Effector memory CD8-positive, alpha-beta T cell (primary cell): ENCODE results near the gene C14orf119.

ENCODE experiments used
- ATAC-seq: fragments of 150-1000 bp; cut with Tn5 transposase; replicated peaks from 2 replicates; pipeline ENCODE4 v1.10.0; 2021; ENCODE audit warnings: mild to moderate bottlenecking, moderate library complexity
- DNase-seq, 3 experiments: peaks; one replicate each; pipeline ENCODE4 v3.0.0; 2021
- H3K27ac Mint-ChIP-seq, 2 donors: one replicate each; pipeline ENCODE4 v1.8.0; 2022; ENCODE audit warnings: mild to moderate bottlenecking in 2 of 2, mixed read lengths in 2 of 2, moderate library complexity in 2 of 2
- H3K27me3 Mint-ChIP-seq, 2 donors: one replicate each; pipeline ENCODE4 v1.8.0; 2022; ENCODE audit warnings: mixed read lengths in 2 of 2
- H3K36me3 Mint-ChIP-seq: one replicate; pipeline ENCODE4 v1.8.0; 2022; ENCODE audit warnings: mild to moderate bottlenecking, moderate library complexity, mixed read lengths; ENCODE audit not compliant: insufficient read depth
- H3K4me1 Mint-ChIP-seq, 2 donors: one replicate each; pipeline ENCODE4 v1.8.0; 2022; ENCODE audit warnings: low read depth in 2 of 2, mixed read lengths in 2 of 2
- H3K4me3 Mint-ChIP-seq, 2 donors: one replicate each; pipeline ENCODE4 v1.8.0; 2022; ENCODE audit warnings: mild to moderate bottlenecking in 2 of 2, mixed read lengths in 2 of 2, moderate library complexity in 2 of 2
- H3K9me3 Mint-ChIP-seq, 2 donors: one replicate each; pipeline ENCODE4 v1.8.0; 2022; ENCODE audit warnings: mixed read lengths in 2 of 2
- total RNA-seq, 9 experiments: gene quantifications; one replicate each; lab custom pipeline; 2026; lab: John Stamatoyannopoulos, UW

The C14orf119 gene
- total RNA-seq, result 8.7 to 51.6 (median 39.0) reads per million in 9 experiments

GRCh38 chr14:23095196-23096108 lies at the start of gene C14orf119:
C14orf119 (plus strand) TSS chr14:23095505; CDS start chr14:23097659, 2,154 bp downstream.
- H3K4me1 Mint-ChIP-seq, result peaks cover 24 to 38% of the 10 kb centered on the region in 2 donors
- no peak within 1 kb of the TSS for H3K4me3 Mint-ChIP-seq
- no peak within 1 kb of the TSS for H3K27ac Mint-ChIP-seq
- peaks cover 20% of the 10 kb centered on the region for H3K36me3 Mint-ChIP-seq
- ATAC-seq (peak; percentile 85), DNase-seq (peak; percentile 100)
- H3K9me3 Mint-ChIP-seq, result no peaks in the 10 kb centered on the region
- H3K27me3 Mint-ChIP-seq, result no peaks in the 10 kb centered on the region

- Mint-ChIP-seq H3K9me3 (no peaks in the 10 kb centered on the region), H3K36me3 (peaks cover 4% of the 10 kb centered on the region), H3K4me3 (no peak overlapping the region), H3K27me3 (peaks cover 0 to 18% of the 10 kb centered on the region in 2 donors), H3K4me1 (no peaks in the 10 kb centered on the region), H3K27ac (no peak overlapping the region)
- ATAC-seq (no peak), DNase-seq (no peak)
Observed at GRCh38 chr14:23047034-23047634, 48.2 kb upstream of the C14orf119 start.

- peaks cover 0 to 11% of the 10 kb centered on the region in 2 donors for H3K27me3 Mint-ChIP-seq
- H3K4me1 Mint-ChIP-seq, result no peaks in the 10 kb centered on the region
- H3K36me3 Mint-ChIP-seq, result no peaks in the 10 kb centered on the region
- H3K4me3 Mint-ChIP-seq, result no peak overlapping the region
- H3K9me3 Mint-ChIP-seq, result no peaks in the 10 kb centered on the region
- no peak for ATAC-seq
- no peak overlapping the region for H3K27ac Mint-ChIP-seq
- no peak for DNase-seq
Observed at GRCh38 chr14:23047751-23048693, 47.3 kb upstream of the C14orf119 start.

GRCh38 chr14:23049011-23049410 lies 46.3 kb upstream of the C14orf119 start:
- Mint-ChIP-seq H3K27ac (no peak overlapping the region), H3K4me3 (no peak overlapping the region), H3K4me1 (no peaks in the 10 kb centered on the region), H3K36me3 (no peaks in the 10 kb centered on the region), H3K9me3 (no peaks in the 10 kb centered on the region), H3K27me3 (peaks cover 0 to 8% of the 10 kb centered on the region in 2 donors)
- no peak for ATAC-seq
- DNase-seq, result no peak

- Mint-ChIP-seq H3K27ac (no peak overlapping the region), H3K4me1 (peaks cover 5 to 12% of the 10 kb centered on the region in 2 donors), H3K4me3 (no peak overlapping the region), H3K9me3 (no peaks in the 10 kb centered on the region), H3K36me3 (no peaks in the 10 kb centered on the region), H3K27me3 (no peaks in the 10 kb centered on the region)
- ATAC-seq (no peak), DNase-seq (no peak)
Observed at GRCh38 chr14:23051141-23052057, 43.9 kb upstream of the C14orf119 start.

GRCh38 chr14:23052182-23052623 lies 43.1 kb upstream of the C14orf119 start:
- Mint-ChIP-seq H3K27me3 (no peaks in the 10 kb centered on the region), H3K4me3 (no peak overlapping the region), H3K4me1 (peaks cover 11 to 19% of the 10 kb centered on the region in 2 donors), H3K36me3 (peaks cover 2% of the 10 kb centered on the region), H3K27ac (no peak overlapping the region), H3K9me3 (no peaks in the 10 kb centered on the region)
- DNase-seq, result no peak
- ATAC-seq, result no peak

GRCh38 chr14:23052671-23053070 lies 42.6 kb upstream of the C14orf119 start:
- Mint-ChIP-seq H3K27ac (no peak overlapping the region), H3K9me3 (no peaks in the 10 kb centered on the region), H3K4me1 (peaks cover 11 to 19% of the 10 kb centered on the region in 2 donors), H3K4me3 (no peak overlapping the region), H3K36me3 (peaks cover 2% of the 10 kb centered on the region), H3K27me3 (no peaks in the 10 kb centered on the region)
- no peak for ATAC-seq
- no peak for DNase-seq

GRCh38 chr14:23053426-23053825 lies 41.9 kb upstream of the C14orf119 start:
- Mint-ChIP-seq H3K27me3 (no peaks in the 10 kb centered on the region), H3K4me1 (peaks cover 17 to 22% of the 10 kb centered on the region in 2 donors), H3K4me3 (no peak overlapping the region), H3K36me3 (peaks cover 10% of the 10 kb centered on the region), H3K27ac (no peak overlapping the region), H3K9me3 (no peaks in the 10 kb centered on the region)
- DNase-seq (no peak), ATAC-seq (no peak)

GRCh38 chr14:23054000-23054811 lies 41.1 kb upstream of the C14orf119 start:
- no peaks in the 10 kb centered on the region for H3K9me3 Mint-ChIP-seq
- peaks cover 17 to 22% of the 10 kb centered on the region in 2 donors for H3K4me1 Mint-ChIP-seq
- ATAC-seq (no peak), DNase-seq (no peak)
- H3K4me3 Mint-ChIP-seq, result no peak overlapping the region
- peaks cover 17% of the 10 kb centered on the region for H3K36me3 Mint-ChIP-seq
- no peak overlapping the region for H3K27ac Mint-ChIP-seq
- no peaks in the 10 kb centered on the region for H3K27me3 Mint-ChIP-seq

GRCh38 chr14:23055147-23055550 lies 40.2 kb upstream of the C14orf119 start:
- no peaks in the 10 kb centered on the region for H3K27me3 Mint-ChIP-seq
- peaks cover 17 to 22% of the 10 kb centered on the region in 2 donors for H3K4me1 Mint-ChIP-seq
- H3K36me3 Mint-ChIP-seq, result peaks cover 27% of the 10 kb centered on the region
- H3K27ac Mint-ChIP-seq, result peak overlapping the region in 1 of 2 donors; percentile 41
- no peak overlapping the region for H3K4me3 Mint-ChIP-seq
- DNase-seq (no peak), ATAC-seq (no peak)
- no peaks in the 10 kb centered on the region for H3K9me3 Mint-ChIP-seq

GRCh38 chr14:23055621-23056144 lies 39.6 kb upstream of the C14orf119 start:
- Mint-ChIP-seq H3K27me3 (no peaks in the 10 kb centered on the region), H3K4me1 (peaks cover 17 to 22% of the 10 kb centered on the region in 2 donors), H3K27ac (peak overlapping the region; percentile 25 to 58), H3K36me3 (peaks cover 32% of the 10 kb centered on the region), H3K9me3 (no peaks in the 10 kb centered on the region), H3K4me3 (peak overlapping the region; percentile 84)
- ATAC-seq, result no peak
- DNase-seq, result no peak
